ENCODE results near the gene ARHGDIG.
"Not testable (repeated sequence)": the region's sequence is repeated elsewhere in the genome, so short reads cannot be mapped to it uniquely, and the experiment has no call there.

The ARHGDIG gene

DNA sequence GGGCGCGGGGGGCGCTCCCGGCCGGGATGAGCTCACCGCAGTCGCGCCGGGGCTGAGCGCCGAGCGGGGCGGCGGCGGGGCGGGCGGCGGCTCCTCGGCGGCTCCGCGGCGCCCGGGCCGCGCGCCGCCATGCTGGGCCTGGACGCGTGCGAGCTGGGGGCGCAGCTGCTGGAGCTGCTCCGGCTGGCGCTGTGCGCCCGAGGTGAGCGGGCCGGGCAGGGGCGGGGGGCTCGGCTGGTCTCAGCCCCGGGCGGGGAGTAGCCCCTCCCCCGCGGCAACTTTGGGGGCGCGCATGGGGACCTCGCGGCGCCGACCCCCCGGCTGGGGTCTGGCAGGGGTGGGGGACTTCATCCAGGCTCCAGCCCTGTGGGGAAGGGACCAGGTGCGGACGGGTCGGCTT, at the start of gene ARHGDIG:
TSS of gene ARHGDIG (plus strand) at position 40 of the 400 bp plus-strand sequence. CDS start at position 130, 90 bp downstream.
- peak in 1 of 2 experiments; percentile 23 for DNase-seq

DNA sequence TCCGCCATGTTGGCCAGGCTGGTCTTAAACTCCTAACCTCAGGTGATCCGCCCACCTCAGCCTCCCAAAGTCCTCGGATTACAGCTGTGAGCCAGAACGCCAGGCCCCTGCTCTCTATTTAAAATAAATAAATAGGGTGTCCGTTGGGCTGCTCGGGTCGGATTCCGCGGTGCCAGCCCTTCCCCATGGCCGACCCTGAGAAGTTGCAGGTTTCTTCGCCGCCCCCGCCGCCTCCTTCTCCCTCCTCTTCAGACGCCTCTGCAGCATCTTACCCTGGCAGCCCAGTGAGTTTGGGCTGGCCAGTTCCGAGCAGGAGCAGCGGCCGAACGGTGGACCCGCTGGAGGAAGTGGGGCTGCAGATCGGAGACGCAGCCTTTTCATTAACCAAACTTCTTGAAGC, 49.4 kb upstream of the ARHGDIG start:
- DNase-seq = no peak

DNA sequence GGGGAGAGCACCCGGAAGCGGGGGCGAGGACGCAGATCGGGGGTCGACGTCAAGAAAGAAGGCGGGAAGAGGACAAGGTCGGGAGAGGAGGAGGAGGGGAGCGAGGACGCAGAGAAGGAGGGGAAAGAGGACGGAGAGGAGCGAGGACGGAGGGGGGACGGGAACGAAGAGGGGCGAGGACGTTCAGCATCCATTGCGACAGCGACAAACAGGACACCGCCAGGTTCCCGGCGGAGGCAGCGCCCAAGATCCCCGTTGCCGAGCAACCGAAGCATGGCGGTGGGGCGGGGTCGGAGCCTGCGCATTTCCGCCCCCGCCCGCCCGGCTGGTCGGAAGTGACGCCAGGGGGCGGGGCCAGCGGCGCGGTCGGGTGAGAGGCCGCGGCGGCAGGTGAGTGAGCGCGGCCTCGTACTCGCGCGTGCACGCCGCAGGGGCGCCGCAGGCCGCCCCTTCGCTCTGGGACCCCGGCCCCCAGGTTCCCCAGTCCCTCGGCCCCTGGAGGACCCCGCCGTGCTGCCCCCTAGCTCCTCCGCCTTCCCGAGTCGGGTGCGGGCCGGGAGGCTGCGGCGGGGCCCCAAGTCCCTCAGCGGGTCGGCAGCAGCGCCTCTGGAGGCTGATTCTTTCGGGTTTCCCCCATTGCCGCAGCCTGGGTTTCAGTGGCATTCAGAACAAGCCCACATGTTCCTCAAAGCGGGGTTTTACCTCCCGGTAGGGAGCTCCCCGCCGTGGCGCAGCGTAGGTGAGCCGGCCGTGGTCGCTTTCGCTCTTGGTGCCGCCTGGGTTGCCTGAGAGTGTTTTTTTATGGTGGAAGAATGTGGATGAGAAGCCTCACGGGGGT, 45.7 kb upstream of the ARHGDIG start, which contains the start of gene FAM234A:
TSS of gene FAM234A (plus strand) at position 354 of the 838 bp plus-strand sequence. CDS start 19,593 bp downstream, outside the sequence.
- peak; percentile 71 to 94 for DNase-seq

GRCh38 chr16:239948-240277, 40.5 kb upstream of the ARHGDIG start:
- DNase-seq = no peak

DNA sequence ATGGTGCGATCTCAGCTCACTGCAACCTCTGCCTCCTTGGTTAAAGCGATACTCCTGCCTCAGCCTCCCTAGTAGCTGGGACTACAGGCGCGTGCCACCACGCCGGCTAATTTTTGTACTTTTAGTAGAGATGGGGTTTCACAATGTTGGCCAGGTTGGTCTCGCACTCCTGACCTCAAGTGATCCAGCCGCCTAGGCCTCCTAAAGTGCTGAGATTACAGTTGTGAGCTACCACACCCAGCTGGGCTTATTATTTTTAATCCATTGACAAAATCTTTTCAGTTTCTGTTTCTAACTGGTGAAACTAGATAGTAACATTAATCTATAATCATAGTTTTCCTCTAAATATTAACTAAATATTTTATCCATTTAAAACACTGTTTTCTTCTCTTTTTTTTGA, 39.8 kb upstream of the ARHGDIG start:
- no peak for DNase-seq

- DNase-seq = no peak
Measured at GRCh38 chr16:242281-242680, 38.1 kb upstream of the ARHGDIG start.

GRCh38 chr16:243348-243747, 37.0 kb upstream of the ARHGDIG start:
- no peak for DNase-seq

DNA sequence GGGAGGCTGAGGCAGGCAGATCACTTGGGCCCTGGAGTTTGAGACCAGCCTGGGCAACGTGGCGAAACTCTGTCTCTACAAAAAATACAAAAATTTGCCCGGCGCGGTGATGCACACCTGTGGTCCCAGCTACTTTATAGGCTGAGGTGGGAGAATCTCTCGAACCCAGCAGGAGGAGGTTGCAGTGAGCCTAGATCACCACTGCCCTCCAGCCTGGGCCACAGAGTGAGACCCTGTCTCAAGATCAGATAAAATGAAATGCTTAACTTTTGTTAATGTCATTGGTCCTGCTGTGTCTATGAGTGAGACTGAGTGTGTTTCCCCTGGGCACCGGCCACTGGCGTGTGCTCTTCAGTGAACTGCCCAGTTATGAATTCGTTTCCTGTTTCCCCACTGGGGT, 35.3 kb upstream of the ARHGDIG start:
- no peak for DNase-seq

GRCh38 chr16:247027-247426, 33.4 kb upstream of the ARHGDIG start:
- no peak for DNase-seq

GRCh38 chr16:249431-249830, 31.0 kb upstream of the ARHGDIG start:
- DNase-seq = no peak

GRCh38 chr16:252366-253337, 27.7 kb upstream of the ARHGDIG start:
- no peak for DNase-seq

- DNase-seq = no peak
Measured at GRCh38 chr16:253833-254232, 26.6 kb upstream of the ARHGDIG start.

DNA sequence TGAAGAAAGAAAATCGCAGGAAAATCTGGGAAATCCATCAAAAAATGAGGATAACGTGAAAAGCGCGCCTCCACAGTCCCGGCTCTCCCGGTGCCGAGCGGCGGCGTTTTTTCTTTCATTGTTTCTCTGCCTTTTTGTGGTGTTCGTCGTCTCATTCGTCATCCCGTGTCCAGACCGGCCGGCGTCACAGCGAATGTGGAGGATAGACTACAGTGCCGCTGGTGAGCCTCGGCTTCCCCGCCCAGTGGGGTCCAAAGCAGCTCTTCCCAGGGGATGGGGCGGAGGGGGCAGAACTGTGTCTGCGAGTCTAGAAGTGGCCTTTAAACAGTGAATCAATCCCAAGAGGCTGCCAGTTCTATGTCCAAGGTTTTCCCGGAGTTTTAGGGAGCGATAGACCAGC, 25.9 kb upstream of the ARHGDIG start:
- DNase-seq = no peak

DNA sequence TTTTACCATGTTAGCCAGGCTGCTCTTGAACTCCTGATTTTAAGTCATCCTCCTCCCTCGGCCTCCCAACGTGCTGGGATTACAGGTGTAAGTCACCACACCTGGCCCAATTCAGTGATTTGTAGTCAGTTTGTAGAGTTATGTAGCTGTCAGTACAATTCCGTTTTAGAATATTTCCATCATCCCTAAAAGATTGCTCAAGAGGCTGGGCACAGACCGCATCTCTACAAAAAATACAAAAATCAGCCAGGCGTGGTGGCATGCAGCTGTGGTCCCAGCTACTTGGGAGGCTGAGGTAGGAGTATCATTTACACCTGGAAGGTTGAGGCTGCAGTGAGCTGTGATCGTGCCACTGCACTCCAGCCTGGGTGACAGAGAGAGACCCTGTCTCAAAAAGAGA, 25.2 kb upstream of the ARHGDIG start:
- no peak for DNase-seq

- not testable (repeated sequence) for DNase-seq
Measured at GRCh38 chr16:258091-258490, 22.3 kb upstream of the ARHGDIG start.

- no peak for DNase-seq
Measured at GRCh38 chr16:259226-259625, 21.2 kb upstream of the ARHGDIG start.

- DNase-seq = no peak
Measured at GRCh38 chr16:259814-260253, 20.6 kb upstream of the ARHGDIG start.

DNA sequence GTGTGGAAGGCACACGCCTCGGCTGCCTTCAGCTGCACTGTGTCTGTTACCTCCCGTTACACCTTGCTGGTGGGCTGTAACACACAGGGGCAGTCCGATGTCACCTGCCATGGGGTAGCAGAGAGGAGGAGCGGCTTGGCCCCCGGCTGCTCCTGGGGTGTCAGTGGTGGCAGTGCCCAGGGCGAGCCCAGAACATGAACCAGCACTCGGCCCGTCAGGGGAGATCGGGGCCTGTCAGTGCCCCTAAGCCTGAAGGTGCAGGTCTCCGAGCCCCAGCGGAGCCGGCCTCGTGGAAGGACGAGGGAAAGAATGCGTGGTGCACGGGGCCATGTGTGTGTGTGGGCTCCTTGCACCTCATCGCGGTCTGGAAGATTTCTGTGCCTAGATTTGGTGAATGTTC, 20.1 kb upstream of the ARHGDIG start:
- DNase-seq = no peak

- no peak for DNase-seq
Measured at GRCh38 chr16:261031-261691, 19.2 kb upstream of the ARHGDIG start.

DNA sequence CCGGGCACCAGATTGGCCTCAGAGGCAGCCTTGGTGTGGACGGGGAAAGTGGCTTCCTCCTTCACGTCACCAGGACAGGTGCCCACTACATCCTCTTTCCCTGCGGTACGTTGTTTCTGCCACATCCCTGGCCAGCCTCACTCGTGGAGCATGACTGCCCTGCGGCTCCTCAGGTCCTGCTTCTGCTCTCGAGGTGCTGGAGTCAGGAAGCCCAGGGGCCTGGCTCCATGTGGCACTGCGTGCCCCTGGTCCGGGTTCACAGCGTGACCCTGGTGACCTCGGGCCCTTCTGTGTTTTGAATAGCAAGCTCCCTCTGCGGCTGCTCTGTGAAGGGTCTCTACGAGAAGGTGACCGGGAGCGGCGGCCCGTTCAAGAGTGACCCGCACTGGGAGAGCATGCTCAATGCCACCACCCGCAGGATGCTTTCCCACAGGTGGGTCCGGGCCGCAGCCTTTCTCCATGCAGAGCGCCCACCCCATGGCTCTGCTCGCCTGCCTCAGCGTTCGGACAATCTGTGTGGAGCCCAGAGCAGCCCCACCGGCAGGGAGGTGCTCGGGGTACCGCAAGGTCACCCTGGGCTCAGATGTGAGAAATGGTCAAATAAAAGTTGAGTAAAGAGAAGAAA, 18.2 kb upstream of the ARHGDIG start:
- DNase-seq = no peak

- DNase-seq = no peak
Measured at GRCh38 chr16:263182-263774, 17.1 kb upstream of the ARHGDIG start.

GRCh38 chr16:263944-264343, 16.4 kb upstream of the ARHGDIG start:
- DNase-seq = no peak

All from NCI-H526 (cell line).